ENCODE data around the gene KLHL2.
"Not testable (repeated sequence)": the region's sequence is repeated elsewhere in the genome, so short reads cannot be mapped to it uniquely, and the experiment has no call there.

DNA sequence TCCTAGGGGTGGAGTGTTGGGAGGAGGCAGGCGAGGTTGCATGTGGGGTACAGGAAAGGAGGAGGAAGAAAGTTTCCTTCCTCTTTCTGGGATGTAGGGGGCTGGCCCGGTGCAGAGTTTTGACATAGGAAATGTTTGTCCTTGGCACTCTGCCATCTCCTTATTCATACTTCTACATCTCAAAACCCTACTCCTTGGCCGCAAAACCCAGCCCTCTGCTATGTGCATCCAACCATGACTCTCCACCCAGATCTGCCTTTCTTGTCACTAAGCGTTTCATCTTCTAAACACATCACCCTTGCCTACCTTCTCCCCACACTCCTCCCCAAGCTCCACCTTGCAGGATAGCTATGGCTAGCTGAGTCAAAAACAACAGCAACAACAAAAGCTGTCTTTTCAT, 48.1 kb downstream of the KLHL2 start:
- TF ChIP-seq, protein P1, sequence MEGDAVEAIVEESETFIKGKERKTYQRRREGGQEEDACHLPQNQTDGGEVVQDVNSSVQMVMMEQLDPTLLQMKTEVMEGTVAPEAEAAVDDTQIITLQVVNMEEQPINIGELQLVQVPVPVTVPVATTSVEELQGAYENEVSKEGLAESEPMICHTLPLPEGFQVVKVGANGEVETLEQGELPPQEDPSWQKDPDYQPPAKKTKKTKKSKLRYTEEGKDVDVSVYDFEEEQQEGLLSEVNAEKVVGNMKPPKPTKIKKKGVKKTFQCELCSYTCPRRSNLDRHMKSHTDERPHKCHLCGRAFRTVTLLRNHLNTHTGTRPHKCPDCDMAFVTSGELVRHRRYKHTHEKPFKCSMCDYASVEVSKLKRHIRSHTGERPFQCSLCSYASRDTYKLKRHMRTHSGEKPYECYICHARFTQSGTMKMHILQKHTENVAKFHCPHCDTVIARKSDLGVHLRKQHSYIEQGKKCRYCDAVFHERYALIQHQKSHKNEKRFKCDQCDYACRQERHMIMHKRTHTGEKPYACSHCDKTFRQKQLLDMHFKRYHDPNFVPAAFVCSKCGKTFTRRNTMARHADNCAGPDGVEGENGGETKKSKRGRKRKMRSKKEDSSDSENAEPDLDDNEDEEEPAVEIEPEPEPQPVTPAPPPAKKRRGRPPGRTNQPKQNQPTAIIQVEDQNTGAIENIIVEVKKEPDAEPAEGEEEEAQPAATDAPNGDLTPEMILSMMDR (IDR thresholded peaks at IDR 0.05), result not testable (repeated sequence)
- TF ChIP-seq POLR2A, EP300 (IDR thresholded peaks at IDR 0.05): not testable (repeated sequence)

Measured in tibial nerve (tissue), 4 donors.